HG03442 (cell line): ENCODE data around the gene ZNF785.
"Not testable (repeated sequence)": the region's sequence is repeated elsewhere in the genome, so short reads cannot be mapped to it uniquely, and the experiment has no call there.

Experiments
- ATAC-seq: cut with Tn5 transposase; IDR thresholded peaks from one replicate; pipeline ENCODE4 v1.9.1; 2021; ENCODE audit warnings: mild to moderate bottlenecking, moderate library complexity; ENCODE audit not compliant: unreplicated experiment

The ZNF785 gene

DNA sequence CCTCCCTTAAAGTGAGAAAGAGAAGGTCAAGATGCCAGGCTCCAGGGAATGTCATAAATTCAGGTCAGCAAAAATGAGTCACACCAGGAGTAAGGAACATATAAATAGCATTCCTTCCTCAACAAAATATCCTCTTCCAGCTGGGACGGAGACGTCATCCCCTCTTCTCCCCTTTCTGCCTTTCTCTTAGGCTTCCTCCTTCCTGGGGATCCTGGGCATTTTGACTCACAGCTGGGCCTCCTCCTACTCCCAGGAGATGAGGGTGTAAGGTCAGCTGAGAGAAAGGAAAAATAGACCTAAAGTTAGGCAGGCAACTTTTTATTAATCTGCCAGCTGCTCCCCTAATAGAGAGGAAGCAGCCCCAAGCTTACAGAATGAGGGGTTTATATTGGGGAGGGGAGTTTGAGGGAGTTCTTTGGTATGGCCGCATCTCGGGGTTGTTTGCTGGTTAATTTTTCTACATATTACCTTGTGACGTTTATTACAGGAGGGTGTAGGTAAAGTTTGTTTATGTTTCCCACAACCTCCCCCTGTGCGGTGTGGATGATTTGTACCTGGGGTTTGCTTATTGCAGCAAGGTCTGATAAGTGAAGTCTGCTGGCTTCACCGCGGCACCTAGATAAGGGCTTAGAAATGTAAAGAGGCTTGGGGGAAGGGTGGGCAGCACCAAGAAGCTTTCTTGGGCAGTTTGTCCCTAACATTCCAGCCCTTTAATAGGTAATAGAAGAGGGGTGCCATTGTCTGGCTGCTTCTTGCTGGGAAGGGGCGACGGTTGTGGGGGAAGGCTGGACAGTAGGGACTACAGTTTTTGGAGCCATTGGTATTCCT, 43.8 kb downstream of the ZNF785 start:
- ATAC-seq: no peak

DNA sequence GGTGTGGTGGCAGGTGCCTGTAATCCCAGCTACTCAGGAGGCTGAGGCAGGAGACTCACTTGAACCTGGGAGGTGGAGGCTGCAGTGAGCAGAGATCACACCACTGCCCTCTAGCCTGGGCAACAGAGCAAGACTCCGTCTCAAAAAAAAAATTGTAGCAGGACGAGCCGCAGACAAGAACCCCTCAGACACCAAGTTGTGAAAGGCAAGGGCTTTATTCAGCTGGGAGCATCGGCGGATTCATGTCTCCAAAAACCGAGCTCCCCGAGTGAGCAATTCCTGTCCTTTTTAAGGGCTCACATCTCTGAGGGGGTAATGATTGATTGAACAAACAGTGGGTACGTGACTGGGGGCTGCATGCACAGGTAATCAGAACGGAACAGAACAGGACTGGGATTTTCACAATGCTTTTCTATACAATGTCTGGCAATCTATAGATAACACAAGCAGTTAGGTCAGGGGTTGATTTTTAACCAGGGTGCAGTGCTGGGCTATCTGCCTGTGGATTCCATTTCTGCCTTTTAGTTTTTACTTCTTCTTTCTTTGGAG, 44.5 kb downstream of the ZNF785 start:
- ATAC-seq: not testable (repeated sequence)

DNA sequence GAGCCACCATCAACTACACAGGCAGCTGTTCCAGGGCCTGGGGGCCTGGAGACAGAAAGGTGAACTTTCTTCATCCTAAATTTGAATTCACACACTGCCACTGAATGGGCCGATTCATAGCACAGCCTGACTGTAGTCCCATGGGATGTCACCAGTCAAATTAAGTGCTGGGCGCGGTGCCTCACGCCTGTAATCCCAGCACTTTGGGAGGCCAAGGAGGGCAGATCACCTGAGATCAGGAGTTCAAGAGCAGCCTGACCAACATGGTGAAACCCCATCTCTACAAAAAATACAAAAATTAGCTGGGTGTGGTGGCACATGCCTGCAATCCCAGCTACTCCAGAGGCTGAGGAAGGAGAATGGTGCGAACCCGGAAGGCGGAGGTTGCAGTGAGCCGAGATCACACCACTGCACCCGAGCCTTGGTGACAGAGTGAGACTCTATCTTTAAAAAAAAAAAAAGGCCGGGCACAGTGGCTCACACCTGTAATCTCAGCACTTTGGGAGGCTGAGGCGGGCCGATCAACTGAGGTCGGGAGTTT, 45.4 kb downstream of the ZNF785 start:
- not testable (repeated sequence) for ATAC-seq

DNA sequence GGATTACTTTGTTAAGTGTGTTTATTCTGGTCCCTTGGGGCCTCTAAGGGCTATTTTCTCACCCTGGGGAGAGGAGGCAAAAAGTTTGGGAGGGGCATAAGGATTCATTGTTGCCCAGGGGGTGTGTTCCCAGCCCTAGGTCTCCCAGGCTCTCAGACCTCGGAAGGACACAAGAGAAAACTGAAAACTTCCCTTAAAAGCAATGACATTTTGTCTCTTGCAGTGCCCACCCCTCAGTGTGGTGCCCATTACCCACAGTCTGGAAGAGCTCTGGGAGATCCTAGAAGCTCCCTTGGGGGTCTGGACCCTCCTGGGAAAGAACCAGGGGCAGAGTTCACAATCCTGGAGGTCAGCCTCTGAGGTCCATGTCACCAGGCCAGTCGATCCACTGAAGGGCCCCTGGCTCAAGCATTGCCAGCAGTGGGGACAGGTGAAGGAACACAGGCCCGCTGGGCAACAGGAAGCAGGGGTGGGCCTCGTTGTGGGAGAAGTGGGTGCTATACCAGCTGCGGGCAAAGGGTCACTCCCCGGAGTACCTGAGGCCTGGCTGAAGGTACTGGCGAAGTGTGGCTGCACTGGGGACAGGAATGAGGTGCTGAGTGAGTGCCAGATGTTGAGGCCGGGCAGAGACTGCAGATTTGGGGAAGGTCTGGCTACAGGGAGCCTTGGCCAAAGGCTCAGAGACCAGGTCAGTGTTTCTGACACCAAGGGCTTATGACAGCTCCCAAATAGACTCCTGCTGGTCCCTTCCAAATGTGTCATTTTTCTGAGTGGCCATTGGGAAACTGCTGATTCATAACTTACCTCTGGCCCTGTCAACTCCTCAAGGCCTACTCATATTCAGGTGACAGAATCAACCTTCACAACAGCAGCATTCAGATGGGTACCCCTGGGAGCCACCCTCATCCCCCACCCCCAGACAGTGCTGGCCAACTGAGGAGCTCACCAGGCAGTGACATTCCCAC, 46.2 kb downstream of the ZNF785 start:
- no peak for ATAC-seq

DNA sequence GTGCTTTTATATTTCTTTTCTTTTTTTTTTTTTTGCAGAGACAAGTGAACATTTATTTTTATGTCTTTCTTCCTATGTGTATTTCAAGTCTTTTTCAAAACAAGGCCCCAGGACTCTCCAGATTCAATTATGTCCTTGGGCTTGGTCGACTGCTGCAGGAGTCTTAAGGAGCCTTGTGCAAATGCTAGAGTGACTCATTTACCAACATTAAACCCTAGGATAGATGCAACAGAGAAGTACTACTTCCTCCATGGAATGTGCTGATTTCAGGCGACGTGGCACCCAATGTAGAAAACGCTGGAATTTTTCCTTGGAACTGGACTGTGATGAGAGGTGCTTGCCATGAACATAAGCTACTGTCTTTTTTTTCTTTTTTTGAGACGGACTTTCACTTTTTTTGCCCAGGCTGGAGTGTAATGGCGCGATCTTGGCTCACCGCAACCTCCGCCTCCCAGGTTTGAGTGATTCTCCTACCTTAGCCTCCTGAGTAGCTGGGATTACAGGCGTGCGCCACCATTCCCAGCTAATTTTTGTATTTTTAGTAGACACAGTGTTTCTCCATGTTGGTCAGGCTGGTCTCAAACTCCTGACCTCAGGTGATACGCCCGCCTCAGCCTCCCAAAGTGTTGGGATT, 49.0 kb downstream of the ZNF785 start:
- ATAC-seq: not testable (repeated sequence)

DNA sequence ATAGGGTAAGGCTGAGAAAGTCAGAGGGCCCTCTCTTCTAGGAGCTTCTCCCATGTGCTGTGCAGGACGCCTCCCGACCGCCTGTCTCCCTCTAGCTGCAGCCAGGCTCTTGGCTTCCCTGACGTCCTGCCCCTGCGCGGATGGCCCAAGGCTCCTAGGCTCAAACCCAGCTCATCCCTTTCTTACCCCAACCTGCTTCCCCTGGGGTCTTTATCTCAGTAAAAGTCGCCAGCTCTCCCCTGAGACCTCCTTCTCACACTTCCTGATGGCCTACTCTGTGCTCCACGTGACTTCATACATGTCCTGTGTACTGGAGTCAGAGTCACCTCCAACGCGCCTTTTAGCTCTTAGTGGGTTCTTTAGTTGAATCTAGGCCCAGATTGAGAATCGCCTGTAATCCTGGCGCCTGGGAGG, 49.7 kb downstream of the ZNF785 start:
- no peak for ATAC-seq

DNA sequence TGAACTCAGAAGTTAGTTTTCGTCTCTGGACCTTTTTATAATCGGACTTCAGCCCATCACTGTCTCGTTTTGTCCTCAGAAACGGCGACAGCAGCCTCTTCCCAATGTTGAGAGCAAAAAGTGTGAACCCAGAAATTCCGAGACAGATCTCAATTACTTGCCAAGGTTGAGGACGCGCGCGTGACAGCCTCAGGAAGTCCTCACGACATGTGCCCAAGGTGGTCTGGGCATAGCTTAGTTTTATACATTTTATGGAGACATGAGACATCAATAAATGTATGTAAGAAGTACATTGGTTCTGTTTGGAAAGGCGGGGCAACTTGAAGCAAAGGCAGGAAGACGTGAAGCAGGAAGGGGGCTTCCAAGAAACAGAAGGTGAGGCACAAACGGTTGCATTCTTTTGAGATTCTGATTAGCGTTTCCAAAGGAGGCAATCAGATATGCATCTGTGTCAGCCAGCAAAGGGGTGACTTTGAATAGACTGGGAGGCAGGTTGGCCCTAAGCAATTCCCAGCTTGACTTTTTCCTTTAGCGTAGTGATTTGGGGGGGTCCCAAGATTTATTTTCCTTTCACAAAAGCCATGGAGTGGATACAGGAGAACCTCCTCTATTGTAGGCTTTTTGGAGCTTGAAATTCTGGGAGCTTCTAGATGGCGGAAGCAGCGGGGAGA, 50.3 kb downstream of the ZNF785 start:
- peak; percentile 9 for ATAC-seq

DNA sequence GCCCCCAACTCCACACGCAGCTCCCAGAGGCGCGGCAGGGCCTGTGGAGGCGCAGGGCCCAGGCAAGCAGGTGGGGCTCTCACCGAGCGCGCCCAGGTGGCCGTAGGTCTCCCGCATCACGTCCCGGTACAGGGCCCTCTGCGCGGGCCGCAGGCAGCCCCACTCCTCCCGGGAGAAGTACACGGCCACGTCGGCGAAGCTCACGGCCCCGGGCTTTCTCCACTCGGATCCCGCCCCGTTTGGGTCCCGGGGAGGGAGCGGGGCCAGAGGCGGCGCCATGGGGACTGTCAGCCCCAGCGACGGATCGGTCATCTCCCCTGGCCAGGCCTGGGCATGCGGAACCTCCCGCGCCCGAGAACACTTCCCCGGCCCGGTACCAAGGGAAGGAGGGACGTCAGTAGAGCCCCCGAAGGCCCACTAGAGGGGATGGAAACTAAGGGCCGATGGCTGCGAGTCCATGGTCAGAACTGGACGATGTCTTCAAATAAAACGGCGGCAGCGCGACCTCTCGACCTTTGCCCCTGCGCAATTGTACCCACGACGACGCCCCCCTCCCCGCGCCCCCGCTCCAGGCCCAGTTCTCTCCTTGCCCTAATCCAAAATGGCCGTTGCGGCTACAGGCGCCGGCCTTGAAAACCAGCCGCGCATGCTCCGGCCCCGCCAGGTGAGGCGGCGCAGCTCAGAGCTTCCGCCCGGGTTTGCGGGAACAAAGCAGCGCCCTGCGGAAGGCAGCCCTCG, 51.0 kb downstream of the ZNF785 start, which contains the start of gene ZNF747:
Gene ZNF747 (minus strand): TSS at position 491 of the 738 bp plus-strand sequence. CDS start 179 bp downstream, at position 312.
- ATAC-seq: peak; percentile 60

DNA sequence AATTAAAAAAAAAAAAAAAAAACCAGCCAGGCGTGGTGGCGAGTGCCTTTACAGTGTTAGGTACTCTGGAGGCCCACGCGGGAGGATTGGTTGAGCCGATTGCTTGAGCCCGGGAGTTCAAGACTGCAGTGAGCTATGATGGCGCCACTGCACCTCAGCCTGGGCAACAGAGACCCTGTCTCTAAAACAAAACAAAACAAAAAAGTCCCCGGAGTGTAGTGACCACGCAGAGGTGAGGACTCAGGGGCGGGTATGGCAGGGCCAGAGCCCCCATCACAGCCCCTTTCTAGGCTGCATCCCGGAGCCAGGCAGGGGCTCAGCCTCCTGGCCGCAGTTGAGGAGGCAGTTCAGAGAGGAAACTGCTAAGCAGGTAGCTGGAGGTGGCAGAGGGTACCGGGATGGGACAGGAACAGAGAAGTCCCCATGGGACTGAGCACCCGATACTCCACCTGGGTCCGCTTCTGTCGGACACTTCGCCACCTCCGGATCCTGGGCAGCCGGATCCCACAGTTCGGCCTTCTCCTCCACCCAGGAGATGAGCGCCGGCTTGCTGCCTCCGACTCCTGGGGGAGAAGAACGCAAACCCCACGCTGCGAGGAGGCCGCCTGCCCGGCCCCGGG, 51.6 kb downstream of the ZNF785 start:
- ATAC-seq: peak; percentile 14

DNA sequence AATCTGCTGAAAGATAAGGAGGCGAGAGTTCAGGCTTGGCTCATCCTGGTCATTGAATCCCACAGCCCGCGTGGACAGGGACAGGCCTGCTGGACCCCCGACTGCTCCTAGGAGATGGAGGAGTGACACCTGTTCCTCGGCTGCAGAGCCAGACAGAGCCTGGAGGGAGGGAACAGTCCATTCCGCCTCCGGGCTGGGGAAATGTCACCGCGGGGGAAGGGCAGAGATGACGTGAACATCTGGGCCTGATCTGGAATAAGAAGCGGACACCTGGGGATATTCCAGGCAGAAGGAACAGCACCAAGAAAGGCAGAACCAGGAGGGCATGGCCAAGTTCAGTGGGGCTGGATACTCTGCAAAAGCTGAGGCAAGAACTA, 52.4 kb downstream of the ZNF785 start:
- ATAC-seq: no peak

DNA sequence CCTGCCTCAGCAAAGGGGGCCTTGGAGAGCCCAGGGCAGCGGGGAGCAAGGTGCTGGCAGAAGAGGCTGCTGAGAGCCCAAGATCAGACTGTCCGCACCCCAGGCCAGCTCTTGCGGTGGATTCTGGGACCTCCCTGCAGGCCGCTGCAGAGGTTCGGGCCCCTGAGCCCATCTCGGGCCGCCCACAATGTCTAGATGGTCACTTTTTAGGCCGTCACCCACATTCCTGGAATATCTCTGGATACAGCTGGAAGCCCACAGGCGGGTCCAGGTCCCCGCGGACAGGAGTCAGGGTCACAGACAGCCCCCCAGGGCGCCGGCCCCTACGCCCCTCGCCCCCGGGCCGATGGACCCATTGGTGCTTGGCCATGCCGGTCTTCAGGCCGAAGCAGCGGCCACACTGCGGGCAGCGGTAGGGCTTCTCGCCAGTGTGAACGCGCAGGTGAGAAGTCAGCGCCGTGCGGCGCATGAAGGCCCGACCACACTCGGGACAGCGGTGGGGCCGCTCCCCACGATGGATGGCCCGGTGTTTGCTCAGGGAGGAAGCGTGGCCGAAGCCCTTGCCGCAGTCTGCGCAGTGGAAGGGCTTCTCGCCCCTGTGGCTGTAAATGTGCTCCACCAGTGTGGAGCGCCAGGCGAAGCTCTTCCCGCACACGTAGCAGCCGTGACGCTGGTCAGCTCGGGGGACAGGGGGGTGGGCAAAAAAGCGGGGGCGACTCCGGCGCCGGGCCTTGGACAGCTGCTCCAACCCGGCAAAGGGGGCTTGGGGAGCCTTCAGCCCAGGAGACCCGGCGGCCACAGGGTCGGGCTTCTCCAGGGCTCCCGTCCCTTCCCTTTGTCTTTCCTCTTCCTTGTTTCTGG, 53.0 kb downstream of the ZNF785 start:
- no peak for ATAC-seq
